ENCODE measurements around the gene COL27A1. TPM values are rescaled to one million over a fixed set of nuclear protein-coding genes. Genes with fewer than 3 reads are reported as not detected.

The COL27A1 gene
- total RNA-seq, 1 donor from 2014 or later: 65.1 TPM

DNA sequence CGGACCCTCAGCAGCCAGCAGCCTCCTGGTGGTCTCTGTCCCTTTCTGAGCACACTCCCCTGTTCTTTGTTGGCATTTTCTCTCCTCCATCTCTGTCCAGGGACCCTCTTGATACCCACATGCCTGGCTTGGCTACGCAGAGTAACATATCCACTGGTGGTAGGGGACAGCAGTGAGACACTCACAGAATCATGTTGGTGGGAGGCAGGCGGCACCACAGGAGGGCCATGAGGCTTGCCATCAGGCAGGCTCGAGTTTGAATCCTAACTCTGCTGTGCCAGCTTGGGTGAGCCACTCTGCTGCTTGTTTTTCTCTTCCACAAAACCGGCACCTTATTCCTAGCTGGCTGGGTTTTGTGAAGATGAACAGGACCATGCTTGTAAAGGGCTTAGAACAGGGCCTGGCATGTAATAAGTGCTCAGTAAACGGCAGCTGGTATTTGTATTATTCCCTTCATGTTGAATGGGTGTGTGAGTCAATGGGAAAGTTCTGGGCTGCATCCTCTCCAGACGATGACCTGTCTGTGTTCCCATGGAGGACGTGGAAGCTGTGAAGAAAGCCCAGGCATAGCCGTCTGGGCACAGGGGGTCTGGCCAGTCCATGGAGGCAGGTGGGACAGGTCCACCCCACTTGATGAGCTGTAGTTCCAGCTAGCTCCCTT lies 2.3 kb downstream of the COL27A1 start:
- TF ChIP-seq, protein P1, sequence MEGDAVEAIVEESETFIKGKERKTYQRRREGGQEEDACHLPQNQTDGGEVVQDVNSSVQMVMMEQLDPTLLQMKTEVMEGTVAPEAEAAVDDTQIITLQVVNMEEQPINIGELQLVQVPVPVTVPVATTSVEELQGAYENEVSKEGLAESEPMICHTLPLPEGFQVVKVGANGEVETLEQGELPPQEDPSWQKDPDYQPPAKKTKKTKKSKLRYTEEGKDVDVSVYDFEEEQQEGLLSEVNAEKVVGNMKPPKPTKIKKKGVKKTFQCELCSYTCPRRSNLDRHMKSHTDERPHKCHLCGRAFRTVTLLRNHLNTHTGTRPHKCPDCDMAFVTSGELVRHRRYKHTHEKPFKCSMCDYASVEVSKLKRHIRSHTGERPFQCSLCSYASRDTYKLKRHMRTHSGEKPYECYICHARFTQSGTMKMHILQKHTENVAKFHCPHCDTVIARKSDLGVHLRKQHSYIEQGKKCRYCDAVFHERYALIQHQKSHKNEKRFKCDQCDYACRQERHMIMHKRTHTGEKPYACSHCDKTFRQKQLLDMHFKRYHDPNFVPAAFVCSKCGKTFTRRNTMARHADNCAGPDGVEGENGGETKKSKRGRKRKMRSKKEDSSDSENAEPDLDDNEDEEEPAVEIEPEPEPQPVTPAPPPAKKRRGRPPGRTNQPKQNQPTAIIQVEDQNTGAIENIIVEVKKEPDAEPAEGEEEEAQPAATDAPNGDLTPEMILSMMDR (conservative IDR thresholded peaks at IDR 0.05): no peak
- DNase-seq (ENCODE audit: extremely low spot score, unreplicated experiment): no peak
- H3K27ac Mint-ChIP-seq: peak overlapping the region; percentile 44
- peak overlapping the region; percentile 96 for H3K4me3 Mint-ChIP-seq
- H3K9me3 Mint-ChIP-seq: no peaks in the 10 kb centered on the region
- H3K27me3 Mint-ChIP-seq: peaks cover 22% of the 10 kb centered on the region
- peaks cover 48% of the 10 kb centered on the region for H3K4me1 Mint-ChIP-seq (ENCODE audit: unreplicated experiment)
- H3K36me3 Mint-ChIP-seq: no peaks in the 10 kb centered on the region

DNA sequence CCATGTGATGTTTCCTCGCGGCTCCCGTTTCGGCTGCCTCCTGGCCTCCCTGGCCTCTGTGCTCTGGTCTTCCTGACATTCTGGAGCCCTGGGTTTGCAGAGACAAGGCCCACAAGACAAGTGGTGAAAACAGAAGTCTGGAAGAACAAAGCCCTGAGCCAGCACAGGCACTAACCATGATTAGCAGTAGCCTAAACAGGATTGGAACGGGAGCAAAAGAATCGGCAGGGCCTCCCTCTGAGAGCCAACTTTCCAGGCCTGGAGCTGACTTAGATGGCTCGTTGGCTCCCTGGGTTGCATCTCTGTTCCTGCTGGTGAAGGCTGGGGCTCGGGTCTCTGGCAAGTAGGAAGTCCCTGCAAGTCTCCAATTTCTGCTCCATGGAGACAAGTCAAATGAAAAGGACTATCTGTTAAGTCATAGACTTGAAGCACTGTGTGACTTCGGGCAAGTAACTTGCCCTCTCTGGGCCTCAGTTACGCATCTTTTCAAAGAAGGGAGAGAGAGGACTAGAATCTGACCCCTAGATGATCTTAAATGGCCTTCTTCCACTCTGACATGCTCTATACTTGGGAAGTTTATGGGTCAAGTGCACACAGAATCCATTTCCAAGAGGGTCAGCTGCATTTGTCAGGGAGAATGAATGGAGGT lies 3.3 kb downstream of the COL27A1 start:
- Mint-ChIP-seq H3K27me3 (peaks cover 18% of the 10 kb centered on the region), H3K9me3 (no peaks in the 10 kb centered on the region), H3K27ac (no peak overlapping the region), H3K4me1 (ENCODE audit: unreplicated experiment) (peaks cover 52% of the 10 kb centered on the region), H3K4me3 (peak overlapping the region; percentile 60), H3K36me3 (no peaks in the 10 kb centered on the region)
- TF ChIP-seq, protein P1 (conservative IDR thresholded peaks at IDR 0.05): no peak
- DNase-seq (ENCODE audit: extremely low spot score, unreplicated experiment): no peak

DNA sequence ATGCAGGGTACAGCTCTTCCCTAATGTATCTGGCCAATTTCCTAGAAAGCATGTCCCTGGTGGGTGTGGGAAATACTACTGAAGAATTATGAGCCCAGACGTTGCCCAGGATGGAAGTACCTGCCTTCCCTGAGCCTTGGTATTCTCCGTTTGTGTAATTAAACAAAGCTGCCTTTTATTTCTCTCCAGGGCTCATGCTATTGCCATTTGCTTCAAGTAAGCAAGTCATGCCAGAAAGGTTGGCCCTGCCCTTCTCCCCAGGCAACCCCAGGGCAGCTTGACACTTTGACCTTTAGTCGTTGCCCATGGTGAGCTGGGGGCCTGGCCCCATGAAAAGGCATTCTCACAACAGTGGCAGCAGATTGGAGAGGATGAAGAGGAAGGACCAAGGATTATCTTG lies 4.4 kb downstream of the COL27A1 start:
- Mint-ChIP-seq H3K4me1 (ENCODE audit: unreplicated experiment) (peaks cover 57% of the 10 kb centered on the region), H3K27me3 (peaks cover 12% of the 10 kb centered on the region), H3K27ac (no peak overlapping the region), H3K4me3 (peak overlapping the region; percentile 60), H3K9me3 (no peaks in the 10 kb centered on the region), H3K36me3 (no peaks in the 10 kb centered on the region)
- no peak for DNase-seq (ENCODE audit: extremely low spot score, unreplicated experiment)
- TF ChIP-seq, protein P1 (conservative IDR thresholded peaks at IDR 0.05): no peak

DNA sequence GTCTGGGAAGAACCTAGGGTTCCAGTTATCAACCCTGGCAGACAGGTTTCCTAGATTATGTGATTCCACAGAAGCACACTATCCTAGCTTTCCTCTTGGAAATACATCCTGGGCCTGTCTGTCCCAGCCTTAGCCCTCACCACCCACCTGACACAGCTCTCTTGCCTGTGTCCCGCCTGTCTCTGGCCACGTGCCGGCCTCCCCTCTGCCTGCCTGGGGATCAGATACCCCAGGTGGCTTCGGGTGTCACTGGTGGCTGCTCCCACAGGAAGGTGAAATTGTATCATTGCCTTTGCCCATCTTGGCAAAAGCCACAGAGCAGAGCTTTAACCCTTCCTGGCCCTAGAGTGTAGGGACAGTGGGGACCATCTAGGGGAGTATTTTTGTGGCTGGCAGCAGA lies 6.2 kb downstream of the COL27A1 start:
- TF ChIP-seq, protein P1 (conservative IDR thresholded peaks at IDR 0.05): no peak
- Mint-ChIP-seq H3K4me3 (no peak overlapping the region), H3K27me3 (peaks cover 5% of the 10 kb centered on the region), H3K36me3 (no peaks in the 10 kb centered on the region), H3K9me3 (no peaks in the 10 kb centered on the region), H3K4me1 (ENCODE audit: unreplicated experiment) (peaks cover 54% of the 10 kb centered on the region), H3K27ac (no peak overlapping the region)
- DNase-seq (ENCODE audit: extremely low spot score, unreplicated experiment): no peak

DNA sequence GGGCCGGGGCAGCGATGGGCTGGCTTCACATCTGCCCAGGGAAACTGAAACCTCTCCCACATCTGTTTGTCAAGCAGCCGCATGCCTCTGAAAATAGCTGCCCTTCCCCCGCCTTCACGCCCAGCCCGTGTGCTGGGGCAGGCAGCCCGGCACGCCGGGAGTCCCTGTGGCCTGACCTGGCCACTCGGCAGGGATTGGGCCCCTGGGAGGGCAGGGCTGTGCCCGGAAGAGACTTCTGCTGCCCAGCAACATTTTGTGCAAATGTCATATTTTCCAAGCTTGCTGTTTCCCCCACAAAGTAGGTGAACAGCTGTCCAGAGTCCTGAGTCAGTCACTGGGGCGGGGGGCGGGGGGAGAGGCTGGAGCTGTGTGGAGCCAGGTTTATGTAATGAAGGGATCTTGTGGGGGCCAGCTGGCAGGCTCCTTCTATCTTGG lies 8.2 kb downstream of the COL27A1 start:
- no peak for DNase-seq (ENCODE audit: extremely low spot score, unreplicated experiment)
- peak overlapping the region; percentile 55 for H3K4me3 Mint-ChIP-seq
- H3K27me3 Mint-ChIP-seq: no peaks in the 10 kb centered on the region

More for the DNA sequence above, 8.2 kb downstream of the COL27A1 start:
- Mint-ChIP-seq H3K27ac (peak overlapping the region; percentile 55), H3K36me3 (peaks cover 4% of the 10 kb centered on the region), H3K4me1 (ENCODE audit: unreplicated experiment) (peaks cover 45% of the 10 kb centered on the region), H3K9me3 (no peaks in the 10 kb centered on the region)
- TF ChIP-seq, protein P1 (conservative IDR thresholded peaks at IDR 0.05): no peak

Data from type B pancreatic cell (in vitro differentiated cells).